ENCODE measurements around the gene GPBP1.
"Not testable (repeated sequence)": the region's sequence is repeated elsewhere in the genome, so short reads cannot be mapped to it uniquely, and the experiment has no call there.

Gene GPBP1

GRCh38 chr5:57164124-57164523 lies 9.7 kb upstream of the GPBP1 start:
- no peak for DNase-seq (ENCODE audit: insufficient read length, low spot score)
- FAIRE-seq: no peak
- TF ChIP-seq POLR2A (IDR thresholded peaks at IDR 0.05; ENCODE audit: low read depth, low read length) (no peak), POLR2AphosphoS5 (IDR thresholded peaks at IDR 0.05; ENCODE audit: low read depth, low read length) (no peak), SPI1 (IDR thresholded peaks at IDR 0.05; ENCODE audit: low read depth, low read length) (no peak), PAX5 (IDR thresholded peaks at IDR 0.05; ENCODE audit: insufficient read depth, low read length, severe bottlenecking) (no peak), POU2F2 (IDR thresholded peaks at IDR 0.05; ENCODE audit: low read depth, low read length) (no peak), TAF1 (IDR thresholded peaks at IDR 0.05; ENCODE audit: low read depth, low read length) (no peak)

GRCh38 chr5:57165171-57165570 lies 8.7 kb upstream of the GPBP1 start:
- not testable (repeated sequence) for DNase-seq (ENCODE audit: insufficient read length, low spot score); FAIRE-seq

- TF ChIP-seq SPI1 (IDR thresholded peaks at IDR 0.05; ENCODE audit: low read depth, low read length): peak; percentile 62
- TF ChIP-seq POLR2A (IDR thresholded peaks at IDR 0.05; ENCODE audit: low read depth, low read length): no peak
- DNase-seq (ENCODE audit: insufficient read length, low spot score) (no peak), FAIRE-seq (peak; percentile 5)
Observed at GRCh38 chr5:57166276-57166675, 7.6 kb upstream of the GPBP1 start.

- DNase-seq (ENCODE audit: insufficient read length, low spot score): no peak
- TF ChIP-seq POLR2A (IDR thresholded peaks at IDR 0.05; ENCODE audit: low read depth, low read length) (no peak), SPI1 (IDR thresholded peaks at IDR 0.05; ENCODE audit: low read depth, low read length) (no peak), PAX5 (IDR thresholded peaks at IDR 0.05; ENCODE audit: insufficient read depth, low read length, severe bottlenecking) (no peak), POLR2AphosphoS5 (IDR thresholded peaks at IDR 0.05; ENCODE audit: low read depth, low read length) (no peak), POU2F2 (IDR thresholded peaks at IDR 0.05; ENCODE audit: low read depth, low read length) (no peak), TAF1 (IDR thresholded peaks at IDR 0.05; ENCODE audit: low read depth, low read length) (no peak)
- no peak for FAIRE-seq
Observed at GRCh38 chr5:57167201-57167600, 6.7 kb upstream of the GPBP1 start.

- DNase-seq (ENCODE audit: insufficient read length, low spot score); FAIRE-seq: not testable (repeated sequence)
Observed at GRCh38 chr5:57170116-57170515, 3.7 kb upstream of the GPBP1 start.

- DNase-seq (ENCODE audit: insufficient read length, low spot score) (no peak), FAIRE-seq (no peak)
- no peak for TF ChIP-seq TAF1 (IDR thresholded peaks at IDR 0.05; ENCODE audit: low read depth, low read length)
- TF ChIP-seq POLR2AphosphoS5 (IDR thresholded peaks at IDR 0.05; ENCODE audit: low read depth, low read length): no peak
Observed at GRCh38 chr5:57171816-57172465, 1.9 kb upstream of the GPBP1 start.

- no peak for DNase-seq (ENCODE audit: insufficient read length, low spot score)
- FAIRE-seq: peak; percentile 9
- TF ChIP-seq TAF1 (IDR thresholded peaks at IDR 0.05; ENCODE audit: low read depth, low read length) (no peak), POLR2A (IDR thresholded peaks at IDR 0.05; ENCODE audit: low read depth, low read length) (no peak; the same call in 1 of the 2 replicates), PAX5 (IDR thresholded peaks at IDR 0.05; ENCODE audit: insufficient read depth, low read length, severe bottlenecking) (no peak), POLR2AphosphoS5 (IDR thresholded peaks at IDR 0.05; ENCODE audit: low read depth, low read length) (no peak), SPI1 (IDR thresholded peaks at IDR 0.05; ENCODE audit: low read depth, low read length) (no peak), POU2F2 (IDR thresholded peaks at IDR 0.05; ENCODE audit: low read depth, low read length) (no peak)
Observed at GRCh38 chr5:57172466-57173318, 1.2 kb upstream of the GPBP1 start.

- FAIRE-seq: no peak
- DNase-seq (ENCODE audit: insufficient read length, low spot score): no peak
- TF ChIP-seq POLR2A (IDR thresholded peaks at IDR 0.05; ENCODE audit: low read depth, low read length) (peak; percentile 49), POLR2AphosphoS5 (IDR thresholded peaks at IDR 0.05; ENCODE audit: low read depth, low read length) (no peak; the same call in 1 of the 2 replicates), SPI1 (IDR thresholded peaks at IDR 0.05; ENCODE audit: low read depth, low read length) (peak; percentile 33; the same call in 1 of the 2 replicates)
Observed at GRCh38 chr5:57174128-57174889, 450 bp downstream of the GPBP1 start.

- TF ChIP-seq POLR2AphosphoS5 (IDR thresholded peaks at IDR 0.05; ENCODE audit: low read depth, low read length): no peak
- TF ChIP-seq POLR2A (IDR thresholded peaks at IDR 0.05; ENCODE audit: low read depth, low read length): no peak
- DNase-seq (ENCODE audit: insufficient read length, low spot score) (no peak), FAIRE-seq (no peak)
Observed at GRCh38 chr5:57174890-57175510, 1.1 kb downstream of the GPBP1 start.

GRCh38 chr5:57175551-57176309 lies 1.9 kb downstream of the GPBP1 start:
- peak; percentile 70 for FAIRE-seq
- no peak for DNase-seq (ENCODE audit: insufficient read length, low spot score)
- TF ChIP-seq SPI1 (IDR thresholded peaks at IDR 0.05; ENCODE audit: low read depth, low read length): no peak
- TF ChIP-seq POU2F2 (IDR thresholded peaks at IDR 0.05; ENCODE audit: low read depth, low read length): peak; percentile 60; the same call in 1 of the 2 replicates

Measured in GM12891 (cell line).